Common myeloid progenitor, CD34-positive (primary cell): Measurements from ENCODE around the gene YPEL4.

Experiments used
- CTCF ChIA-PET: fragments of 350-600 bp; sonication (Branson Sonifier 250); formaldehyde crosslinking; loops from one replicate; lab custom pipeline; 2021; ENCODE audit warnings: antibody characterized with exemption; lab: Charles Lee
- POLR2A ChIA-PET: fragments of 350-600 bp; sonication (Branson Sonifier 250); formaldehyde crosslinking; loops from one replicate; lab custom pipeline; 2021; ENCODE audit warnings: antibody characterized with exemption; lab: Charles Lee
- DNase-seq, 3 donors: peaks; one replicate each; pipeline versions ENCODE4 v3.0.0 to v3.0.0-alpha.2; 2013
- H3K27ac ChIP-seq, 2 experiments: 1 replicate in 1 of 2; 2 replicates in 1 of 2; pipeline ENCODE4 v1.7.0; 2013; ENCODE audit warnings: inconsistent platforms in 2 of 2, low read length in 2 of 2, mild to moderate bottlenecking in 2 of 2, low read depth in 1 of 2, moderate library complexity in 1 of 2; ENCODE audit not compliant: severe bottlenecking in 2 of 2, insufficient read depth in 1 of 2, poor library complexity in 1 of 2
- H3K27me3 ChIP-seq, 5 experiments: replicated peaks in 2 of 5; 1 replicate in 3 of 5; 2 replicates in 2 of 5; pipeline versions ENCODE4 v1.6.1 to v1.7.0; 2013; ENCODE audit warnings: low read length in 4 of 5, mild to moderate bottlenecking in 2 of 5, moderate library complexity in 2 of 5, inconsistent platforms in 1 of 5; ENCODE audit not compliant: insufficient read depth in 5 of 5, control insufficient read depth in 4 of 5
- H3K36me3 ChIP-seq, 4 experiments: 1 replicate in 2 of 4; 2 replicates in 2 of 4; pipeline versions ENCODE4 v1.6.1 to v1.7.0; 2013; ENCODE audit warnings: low read length in 3 of 4, control low read depth in 1 of 4, mild to moderate bottlenecking in 1 of 4; ENCODE audit not compliant: control insufficient read depth in 4 of 4, insufficient read depth in 4 of 4
- H3K4me1 ChIP-seq, 4 experiments: 1 replicate in 3 of 4; 2 replicates in 1 of 4; pipeline versions ENCODE4 v1.6.1 to v1.7.1; 2013; ENCODE audit warnings: low read length in 3 of 4, mild to moderate bottlenecking in 3 of 4, control low read depth in 1 of 4, inconsistent platforms in 1 of 4, moderate library complexity in 1 of 4; ENCODE audit not compliant: control insufficient read depth in 4 of 4, insufficient read depth in 4 of 4; ENCODE audit errors: control extremely low read depth in 1 of 4
- H3K4me3 ChIP-seq, 7 experiments: 1 replicate in 4 of 7; 2 replicates in 3 of 7; pipeline versions ENCODE4 v1.5.1 to v1.7.0; 2013; ENCODE audit warnings: mild to moderate bottlenecking in 7 of 7, low read length in 6 of 7, moderate library complexity in 6 of 7, inconsistent platforms in 2 of 7, low read depth in 2 of 7, control low read depth in 1 of 7; ENCODE audit not compliant: insufficient read depth in 4 of 7, control insufficient read depth in 1 of 7; ENCODE audit errors: extremely low read depth in 1 of 7
- H3K9me3 ChIP-seq, 5 experiments: 1 replicate in 4 of 5; 2 replicates in 1 of 5; pipeline versions ENCODE4 v1.6.1 to v1.7.1; 2013; ENCODE audit warnings: low read length in 4 of 5, mild to moderate bottlenecking in 2 of 5, inconsistent platforms in 1 of 5, low read depth in 1 of 5, moderate library complexity in 1 of 5; ENCODE audit not compliant: control insufficient read depth in 4 of 5, insufficient read depth in 2 of 5; ENCODE audit errors: control extremely low read depth in 1 of 5
- WGBS: methylation state at CpG from one replicate; pipeline ENCODE4 v1.1.5; 2013; ENCODE audit not compliant: insufficient coverage; 5-methylcytosine and 5-hydroxymethylcytosine counted together

YPEL4 gene

DNA sequence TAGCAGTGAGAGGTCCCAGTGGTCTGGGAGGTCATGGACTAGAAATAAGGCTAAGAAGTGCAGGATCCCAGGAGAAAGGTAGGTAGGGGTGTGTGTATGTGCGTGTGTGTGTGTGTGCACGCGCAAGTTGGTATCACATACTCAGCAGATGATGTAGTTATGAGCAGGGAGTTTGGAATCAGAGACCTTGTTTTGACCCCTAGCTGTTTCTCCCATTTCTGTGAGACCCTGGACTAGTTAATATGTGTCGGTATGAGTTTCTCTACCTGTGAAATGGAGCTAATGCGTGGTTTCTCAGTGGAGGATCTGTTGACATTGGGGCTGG is 50.9 kb downstream of the YPEL4 start:
- Histone ChIP-seq H3K36me3 (peaks cover 0 to 8% (median 3%) of the 10 kb centered on the region in 4 experiments), H3K4me1 (peaks cover 0 to 30% (median 26%) of the 10 kb centered on the region in 4 experiments), H3K27ac (no peak overlapping the region), H3K27me3 (no peaks in the 10 kb centered on the region), H3K4me3 (peak overlapping the region; percentile 28 to 81 (median 70)), H3K9me3 (no peaks in the 10 kb centered on the region)
- DNase-seq: no peak
- POLR2A ChIA-PET: no interaction called here
- CTCF ChIA-PET: interaction anchor here (0.9 to 7.6 kb wide), 7 partner anchors 20 to 45 kb away, joined by 3 to 64 read pairs (median 4); partner anchors contain the start of gene UBE2L6
- WGBS: 52% methylated on average over 4 of the region's 5 CpGs

GRCh38 chr11:57597916-57598830 is 51.5 kb downstream of the YPEL4 start:
- H3K4me3 ChIP-seq: peak overlapping the region; percentile 28 to 81 (median 70)
- 0% methylated on average over 27 of the region's 33 CpGs for WGBS
- peaks cover 0 to 26% (median 24%) of the 10 kb centered on the region in 4 experiments for H3K4me1 ChIP-seq
- POLR2A ChIA-PET: no interaction called here
- H3K36me3 ChIP-seq: peaks cover 0 to 8% (median 3%) of the 10 kb centered on the region in 4 experiments
- DNase-seq: peak in 2 of 3 donors; percentile 24 to 31
- no peaks in the 10 kb centered on the region for H3K9me3 ChIP-seq
- H3K27me3 ChIP-seq: no peaks in the 10 kb centered on the region
- CTCF ChIA-PET: interaction anchor here (0.9 to 7.6 kb wide), 9 partner anchors 17 to 46 kb away, joined by 3 to 64 read pairs (median 4); partner anchors contain the start of gene UBE2L6
- no peak overlapping the region for H3K27ac ChIP-seq

- ChIA-PET CTCF (interaction anchor here (0.9 to 7.6 kb wide), 3 partner anchors 16 to 43 kb away, joined by 3 to 64 read pairs (median 20); partner anchors contain the start of gene UBE2L6), POLR2A (interaction anchor here (0.6 kb wide), 1 partner anchor 25 kb away, joined by 4 read pairs; no protein-coding TSS in a partner anchor)
- WGBS: 53% methylated on average over 2 of the region's 10 CpGs
- Histone ChIP-seq H3K27me3 (no peaks in the 10 kb centered on the region), H3K36me3 (peaks cover 0 to 8% (median 3%) of the 10 kb centered on the region in 4 experiments), H3K4me1 (peaks cover 0 to 26% (median 23%) of the 10 kb centered on the region in 4 experiments), H3K27ac (no peak within 1 kb of the TSS), H3K9me3 (no peaks in the 10 kb centered on the region), H3K4me3 (peak within 1 kb of the TSS; percentile 28 to 81 (median 70))
- DNase-seq: no peak
Measured at GRCh38 chr11:57597461-57597915, 52.2 kb downstream of the YPEL4 start, which contains the start of gene SERPING1. SERPING1 (plus strand) TSS chr11:57597685; CDS start chr11:57598271, 586 bp downstream.

DNA sequence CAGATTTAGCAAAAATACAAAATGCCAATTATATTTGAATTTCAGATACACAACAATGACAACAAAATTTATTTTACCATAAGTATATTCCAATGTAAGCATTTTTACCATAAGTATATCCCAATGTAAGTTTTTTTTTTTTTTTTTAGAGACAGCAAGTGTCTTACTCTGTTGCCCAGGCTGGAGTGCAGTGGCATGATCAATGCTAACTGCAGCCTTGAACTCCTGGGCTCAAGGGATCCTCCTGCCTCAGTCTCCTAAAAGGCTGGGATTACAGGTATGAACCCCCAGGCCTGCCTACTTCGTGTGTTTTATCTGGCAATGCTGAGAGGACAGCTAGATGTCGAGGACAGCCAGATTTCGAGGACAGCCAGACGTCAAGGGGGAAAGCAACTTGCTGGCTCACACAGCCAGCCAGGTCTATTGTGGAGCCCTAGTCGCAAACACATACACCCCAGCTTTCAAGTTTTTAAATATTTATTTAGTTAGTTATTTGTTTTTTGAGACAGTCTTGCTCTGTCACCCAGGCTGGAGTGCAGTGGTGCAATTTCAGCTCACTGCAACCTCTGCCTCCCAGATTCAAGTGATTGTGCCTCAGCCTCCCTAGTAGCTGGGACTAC is 53.3 kb downstream of the YPEL4 start:
- H3K27me3 ChIP-seq: no peaks in the 10 kb centered on the region
- peaks cover 0 to 26% (median 23%) of the 10 kb centered on the region in 4 experiments for H3K4me1 ChIP-seq
- 96% methylated on average over 3 of the region's 5 CpGs for WGBS
- H3K27ac ChIP-seq: no peak overlapping the region
- DNase-seq: no peak
- ChIA-PET CTCF (interaction anchor here (0.9 to 7.6 kb wide), 7 partner anchors 8 to 44 kb away, joined by 3 to 64 read pairs (median 11); partner anchors contain the start of gene UBE2L6), POLR2A (no interaction called here)
- peaks cover 0 to 3% (median 1%) of the 10 kb centered on the region in 4 experiments for H3K36me3 ChIP-seq
- H3K4me3 ChIP-seq: no peak overlapping the region
- no peaks in the 10 kb centered on the region for H3K9me3 ChIP-seq
